ENCODE measurements around the gene DAP. TPM values are rescaled to one million over a fixed set of nuclear protein-coding genes. Genes with fewer than 3 reads are reported as not detected.

The DAP gene
- total and polyA plus RNA-seq, 2 of the 4 experiments (the other 2 are of a cell fraction): 49.6 to 189 TPM

DNA sequence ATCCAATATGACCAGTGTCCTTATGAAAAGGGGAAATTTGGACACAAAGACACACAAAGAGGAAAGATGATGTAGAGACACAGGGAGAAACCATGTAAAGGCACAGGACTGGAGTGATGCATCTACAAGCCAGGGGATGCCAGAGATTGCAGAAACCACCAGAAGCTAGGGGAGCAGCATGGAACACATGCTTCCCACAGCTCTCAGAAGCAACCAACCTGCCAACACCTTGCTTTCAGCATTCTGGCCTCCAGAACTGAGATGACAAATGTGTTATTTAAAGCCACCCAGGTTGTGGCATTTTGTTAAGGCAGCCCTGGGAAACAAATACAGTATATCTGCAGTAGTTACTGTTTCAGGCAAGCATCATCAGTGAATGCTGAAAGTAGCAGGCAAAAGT, 23.2 kb downstream of the DAP start:
- H3K4me1 ChIP-seq (ENCODE audit: control insufficient read depth, insufficient read depth, low read length): peaks cover 5% of the 10 kb centered on the region; the same call in 1 of the 2 replicates
- in situ Hi-C loops (cut with MboI; ENCODE audit: low sequenced_read_pairs): no loop called here
- H3K18ac ChIP-seq (ENCODE audit: low read depth, low read length): no peak overlapping the region
- no peak overlapping the region for H3K9ac ChIP-seq (ENCODE audit: low read depth, low read length)
- H4K8ac ChIP-seq (ENCODE audit: low read depth in 2 of 2, low read length in 2 of 2): no peak overlapping the region
- no peak overlapping the region for H3K27ac ChIP-seq (ENCODE audit: insufficient read depth, low read length)
- H4K5ac ChIP-seq (ENCODE audit: low read depth, low read length): no peak overlapping the region
- no peak overlapping the region for H2AFZ ChIP-seq (replicated peaks; ENCODE audit: low read length, poor library complexity)
- no TSS peak for BruUV-seq (replicated peaks)
- intact Hi-C loops (cut with micrococcal nuclease): no loop called here
- no peak overlapping the region; the same call in 1 of the 2 replicates for H3K23ac ChIP-seq (ENCODE audit: low read depth, low read length)
- no peak overlapping the region for H4K91ac ChIP-seq (ENCODE audit: insufficient read depth, low read depth, low read length)
- no peak overlapping the region for H2AK9ac ChIP-seq (replicated peaks; ENCODE audit: low read depth, low read length, poor library complexity)
- H3K9me1 ChIP-seq (ENCODE audit: insufficient read depth, low read length): peaks cover 18% of the 10 kb centered on the region
- POLR2A ChIA-PET (ENCODE audit: unreplicated experiment): no interaction called here
- no peak overlapping the region for H3K4me3 ChIP-seq (ENCODE audit: insufficient read depth, low read depth, low read length)
- H3K56ac ChIP-seq (ENCODE audit: extremely low read depth, insufficient read depth, low read length): no peak overlapping the region
- H2BK20ac ChIP-seq (ENCODE audit: low read depth, low read length): no peak overlapping the region
- DNase-seq (no peak), ATAC-seq (ENCODE audit: low read depth) (no peak)
- H3K14ac ChIP-seq (replicated peaks; ENCODE audit: low read depth, low read length): peak overlapping the region; percentile 25; the same call in 1 of the 2 replicates
- no peak overlapping the region for H3K4me2 ChIP-seq (ENCODE audit: low read depth, low read length)
- no peak for TF ChIP-seq RAD21 (IDR thresholded peaks at IDR 0.05; ENCODE audit: low read length)
- peaks cover 33% of the 10 kb centered on the region for H3K36me3 ChIP-seq (ENCODE audit: control insufficient read depth, insufficient read depth, low read length)
- H2AK5ac ChIP-seq (ENCODE audit: low read depth, low read length): no peak overlapping the region
- H2BK15ac ChIP-seq (ENCODE audit: low read depth, low read length): no peak overlapping the region
- H4K20me1 ChIP-seq (ENCODE audit: insufficient read depth, low read length): peaks cover 48% of the 10 kb centered on the region
- no peak overlapping the region for H3K4ac ChIP-seq (ENCODE audit: low read depth, low read length)
- H3K27me3 ChIP-seq (ENCODE audit: control insufficient read depth, insufficient read depth, low read length): no peaks in the 10 kb centered on the region
- H3K79me1 ChIP-seq (ENCODE audit: low read depth in 1 of 2, low read length in 2 of 2): peaks cover 42 to 89% of the 10 kb centered on the region in 2 experiments
- H2BK5ac ChIP-seq (ENCODE audit: low read depth, low read length, poor library complexity, severe bottlenecking): no peak overlapping the region
- peaks cover 4% of the 10 kb centered on the region; the same call in 1 of the 2 replicates for H3K9me3 ChIP-seq (ENCODE audit: control insufficient read depth, insufficient read depth, low read length)
- H2BK120ac ChIP-seq (ENCODE audit: low read depth, low read length): no peak overlapping the region
- CTCF ChIA-PET: no interaction called here
- dilution Hi-C loops (cut with HindIII; ENCODE audit: low sequenced_read_pairs, unreplicated experiment): no loop called here
